ENCODE results near the gene NT5C1A.

- TF ChIP-seq CTCF (IDR thresholded peaks at IDR 0.05) (no peak), POLR2A (IDR thresholded peaks at IDR 0.05) (no peak)
These were observed 19.4 kb downstream of the NT5C1A start for GRCh38 chr1:39652554-39652953.
